ENCODE measurements around the gene CST4. TPM values are rescaled to one million over a fixed set of nuclear protein-coding genes. Genes with fewer than 3 reads are reported as not detected.

CST4 gene
- total RNA-seq, 3 donors from 2014 or later (not counting 1 experiment from before 2014, with no cell fraction given), result not detected

GRCh38 chr20:23673209-23673608 is 15.6 kb downstream of the CST4 start:
- Histone ChIP-seq H3K4me3 (ENCODE audit: low read length) (no peak overlapping the region), H3K27me3 (ENCODE audit: control insufficient read depth, insufficient read depth, low read length) (no peaks in the 10 kb centered on the region), H3K4me1 (ENCODE audit: control insufficient read depth, insufficient read depth, low read length) (no peaks in the 10 kb centered on the region), H3K36me3 (ENCODE audit: control insufficient read depth, insufficient read depth, low read length) (no peaks in the 10 kb centered on the region), H3K9me3 (ENCODE audit: control insufficient read depth, insufficient read depth, low read length) (no peaks in the 10 kb centered on the region), H3K27ac (ENCODE audit: low read length) (no peak overlapping the region)
- 82% methylated on average over 1 of the region's 1 CpG for WGBS (ENCODE audit: insufficient coverage)
- intact Hi-C loops (cut with micrococcal nuclease), result no loop called here
- no peak for ATAC-seq
- TF ChIP-seq CTCF (IDR thresholded peaks at IDR 0.05), result no peak
- H3K9me3 Mint-ChIP-seq, result no peaks in the 10 kb centered on the region
- H3K27ac Mint-ChIP-seq, result no peak overlapping the region
- DNase-seq, result no peak
- no peaks in the 10 kb centered on the region for H3K4me1 Mint-ChIP-seq
- H3K27me3 Mint-ChIP-seq (ENCODE audit: low read depth in 2 of 2), result peaks cover 0 to 39% of the 10 kb centered on the region in 2 donors
- no peak overlapping the region for H3K4me3 Mint-ChIP-seq
- H3K36me3 Mint-ChIP-seq, result no peaks in the 10 kb centered on the region

GRCh38 chr20:23672158-23672557 is 16.7 kb downstream of the CST4 start:
- Histone ChIP-seq H3K4me1 (ENCODE audit: control insufficient read depth, insufficient read depth, low read length) (no peaks in the 10 kb centered on the region), H3K27ac (ENCODE audit: low read length) (no peak overlapping the region), H3K9me3 (ENCODE audit: control insufficient read depth, insufficient read depth, low read length) (no peaks in the 10 kb centered on the region), H3K27me3 (ENCODE audit: control insufficient read depth, insufficient read depth, low read length) (no peaks in the 10 kb centered on the region), H3K36me3 (ENCODE audit: control insufficient read depth, insufficient read depth, low read length) (no peaks in the 10 kb centered on the region), H3K4me3 (ENCODE audit: low read length) (no peak overlapping the region)
- DNase-seq (no peak), ATAC-seq (no peak)
- no peaks in the 10 kb centered on the region for H3K9me3 Mint-ChIP-seq
- TF ChIP-seq CTCF (IDR thresholded peaks at IDR 0.05), result no peak
- no peaks in the 10 kb centered on the region for H3K36me3 Mint-ChIP-seq
- no peak overlapping the region for H3K4me3 Mint-ChIP-seq
- H3K4me1 Mint-ChIP-seq, result no peaks in the 10 kb centered on the region
- H3K27ac Mint-ChIP-seq, result no peak overlapping the region
- no CpG with 5 or more reads among the region's 1 CpG for WGBS (ENCODE audit: insufficient coverage)
- peaks cover 0 to 29% of the 10 kb centered on the region in 2 donors for H3K27me3 Mint-ChIP-seq (ENCODE audit: low read depth in 2 of 2)
- intact Hi-C loops (cut with micrococcal nuclease), result no loop called here

- no peaks in the 10 kb centered on the region for H3K27me3 ChIP-seq (ENCODE audit: control insufficient read depth, insufficient read depth, low read length)
- Mint-ChIP-seq H3K4me1 (no peaks in the 10 kb centered on the region), H3K4me3 (no peak overlapping the region), H3K9me3 (no peaks in the 10 kb centered on the region), H3K27ac (no peak overlapping the region), H3K27me3 (ENCODE audit: low read depth in 2 of 2) (peaks cover 0 to 22% of the 10 kb centered on the region in 2 donors), H3K36me3 (no peaks in the 10 kb centered on the region)
- no peak for DNase-seq
- intact Hi-C loops (cut with micrococcal nuclease), result no loop called here
- H3K9me3 ChIP-seq (ENCODE audit: control insufficient read depth, insufficient read depth, low read length), result no peaks in the 10 kb centered on the region
- H3K36me3 ChIP-seq (ENCODE audit: control insufficient read depth, insufficient read depth, low read length), result no peaks in the 10 kb centered on the region
- no peak overlapping the region for H3K27ac ChIP-seq (ENCODE audit: low read length)
- TF ChIP-seq CTCF (IDR thresholded peaks at IDR 0.05), result no peak
- H3K4me3 ChIP-seq (ENCODE audit: low read length), result no peak overlapping the region
- H3K4me1 ChIP-seq (ENCODE audit: control insufficient read depth, insufficient read depth, low read length), result no peaks in the 10 kb centered on the region
- no peak for ATAC-seq
- WGBS (ENCODE audit: insufficient coverage), result 84% methylated on average over 3 of the region's 3 CpGs
These were observed 17.4 kb downstream of the CST4 start for GRCh38 chr20:23671479-23671878.

- no peak for TF ChIP-seq CTCF (IDR thresholded peaks at IDR 0.05)
- H3K4me3 ChIP-seq (ENCODE audit: low read length), result no peak overlapping the region
- no peak overlapping the region for H3K27ac ChIP-seq (ENCODE audit: low read length)
- no peaks in the 10 kb centered on the region for H3K27me3 ChIP-seq (ENCODE audit: control insufficient read depth, insufficient read depth, low read length)
- H3K4me1 ChIP-seq (ENCODE audit: control insufficient read depth, insufficient read depth, low read length), result no peaks in the 10 kb centered on the region
- Mint-ChIP-seq H3K4me1 (no peaks in the 10 kb centered on the region), H3K27me3 (ENCODE audit: low read depth in 2 of 2) (peaks cover 0 to 11% of the 10 kb centered on the region in 2 donors), H3K36me3 (no peaks in the 10 kb centered on the region), H3K27ac (no peak overlapping the region), H3K4me3 (no peak overlapping the region), H3K9me3 (no peaks in the 10 kb centered on the region)
- no peaks in the 10 kb centered on the region for H3K9me3 ChIP-seq (ENCODE audit: control insufficient read depth, insufficient read depth, low read length)
- 7% methylated on average over 1 of the region's 1 CpG for WGBS (ENCODE audit: insufficient coverage)
- no peaks in the 10 kb centered on the region for H3K36me3 ChIP-seq (ENCODE audit: control insufficient read depth, insufficient read depth, low read length)
- intact Hi-C loops (cut with micrococcal nuclease), result no loop called here
- DNase-seq (no peak), ATAC-seq (no peak)
These were observed 18.5 kb downstream of the CST4 start for GRCh38 chr20:23670361-23670760.

Data from natural killer cell (primary cell).